Measurements from ENCODE around the gene XPNPEP2.

XPNPEP2 gene, protein sequence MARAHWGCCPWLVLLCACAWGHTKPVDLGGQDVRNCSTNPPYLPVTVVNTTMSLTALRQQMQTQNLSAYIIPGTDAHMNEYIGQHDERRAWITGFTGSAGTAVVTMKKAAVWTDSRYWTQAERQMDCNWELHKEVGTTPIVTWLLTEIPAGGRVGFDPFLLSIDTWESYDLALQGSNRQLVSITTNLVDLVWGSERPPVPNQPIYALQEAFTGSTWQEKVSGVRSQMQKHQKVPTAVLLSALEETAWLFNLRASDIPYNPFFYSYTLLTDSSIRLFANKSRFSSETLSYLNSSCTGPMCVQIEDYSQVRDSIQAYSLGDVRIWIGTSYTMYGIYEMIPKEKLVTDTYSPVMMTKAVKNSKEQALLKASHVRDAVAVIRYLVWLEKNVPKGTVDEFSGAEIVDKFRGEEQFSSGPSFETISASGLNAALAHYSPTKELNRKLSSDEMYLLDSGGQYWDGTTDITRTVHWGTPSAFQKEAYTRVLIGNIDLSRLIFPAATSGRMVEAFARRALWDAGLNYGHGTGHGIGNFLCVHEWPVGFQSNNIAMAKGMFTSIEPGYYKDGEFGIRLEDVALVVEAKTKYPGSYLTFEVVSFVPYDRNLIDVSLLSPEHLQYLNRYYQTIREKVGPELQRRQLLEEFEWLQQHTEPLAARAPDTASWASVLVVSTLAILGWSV

DNA sequence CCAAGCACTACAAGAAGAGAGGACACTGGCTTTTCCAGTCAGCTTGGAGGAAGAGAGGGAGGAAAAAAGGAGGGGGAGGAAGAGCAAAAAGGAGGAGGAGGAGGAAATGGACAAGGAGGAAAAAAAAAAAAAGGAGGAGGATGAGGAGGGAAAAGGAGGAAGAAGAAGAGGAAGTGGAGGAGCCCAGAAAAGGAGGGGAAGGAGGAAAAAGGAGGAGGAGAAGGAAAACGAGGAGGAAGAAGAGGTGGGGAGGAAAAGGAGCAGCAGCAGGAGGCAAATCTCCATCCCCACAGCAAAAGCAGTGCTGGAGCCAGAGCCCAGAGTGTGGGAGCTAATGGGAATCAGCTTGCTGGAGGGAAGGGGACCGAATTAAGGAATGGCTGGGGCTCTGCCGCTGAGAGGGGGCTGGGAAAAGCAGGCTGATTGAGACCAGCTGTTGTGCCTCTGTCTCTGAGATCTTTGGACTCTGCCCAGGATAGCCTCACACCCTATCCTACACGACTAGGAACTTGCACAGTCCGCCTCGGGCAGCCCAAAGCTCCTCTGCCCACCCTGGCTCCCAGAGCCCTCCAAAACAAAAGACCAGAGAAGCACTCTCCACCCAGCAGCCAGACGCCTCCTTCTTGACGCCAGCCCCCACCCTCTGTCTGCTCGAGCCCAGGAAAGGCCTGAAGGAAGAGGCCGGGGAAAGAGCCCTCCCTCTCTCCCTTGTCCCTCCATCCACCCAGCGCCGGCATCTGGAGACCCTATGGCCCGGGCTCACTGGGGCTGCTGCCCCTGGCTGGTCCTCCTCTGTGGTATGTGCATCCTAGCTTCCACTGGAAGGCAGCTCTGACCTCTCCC, at the start of gene XPNPEP2:
Gene XPNPEP2, plus strand, starts transcription at position 514 of the 843 bp plus-strand sequence. Its CDS starts 235 bp downstream, at position 749.
- DNase-seq = no peak

- no peak for DNase-seq
Measured at GRCh38 chrX:129689796-129690195, 49.0 kb upstream of the XPNPEP2 start.

GRCh38 chrX:129690435-129690834, 48.3 kb upstream of the XPNPEP2 start:
- DNase-seq = no peak

- no peak for DNase-seq
Measured at GRCh38 chrX:129693354-129693753, 45.4 kb upstream of the XPNPEP2 start.

GRCh38 chrX:129694805-129695204, 44.0 kb upstream of the XPNPEP2 start:
- no peak for DNase-seq

- DNase-seq = no peak
Measured at GRCh38 chrX:129695535-129695934, 43.2 kb upstream of the XPNPEP2 start.

DNA sequence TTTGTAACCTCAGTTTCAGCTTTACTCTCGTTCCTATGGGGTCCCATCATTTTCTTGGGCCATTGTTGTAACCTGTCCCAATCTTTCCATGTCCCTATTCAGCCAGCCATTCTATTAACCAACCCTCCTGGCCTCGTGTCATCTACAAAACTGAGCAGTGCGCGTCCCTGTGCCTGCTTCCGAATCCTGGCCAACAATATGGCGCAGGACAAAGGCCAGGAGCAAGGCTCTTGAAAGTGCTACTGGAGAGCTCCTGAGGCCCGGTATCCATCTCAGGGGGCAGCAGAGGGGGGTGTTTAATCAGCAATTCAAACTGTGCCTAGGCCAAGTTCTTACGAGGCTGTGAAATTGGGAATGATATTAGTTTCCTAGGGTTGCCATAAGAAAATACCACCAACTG, 42.8 kb upstream of the XPNPEP2 start:
- no peak for DNase-seq

- no peak for DNase-seq
Measured at GRCh38 chrX:129696463-129697155, 42.2 kb upstream of the XPNPEP2 start.

- DNase-seq = no peak
Measured at GRCh38 chrX:129697204-129697829, 41.5 kb upstream of the XPNPEP2 start.

DNA sequence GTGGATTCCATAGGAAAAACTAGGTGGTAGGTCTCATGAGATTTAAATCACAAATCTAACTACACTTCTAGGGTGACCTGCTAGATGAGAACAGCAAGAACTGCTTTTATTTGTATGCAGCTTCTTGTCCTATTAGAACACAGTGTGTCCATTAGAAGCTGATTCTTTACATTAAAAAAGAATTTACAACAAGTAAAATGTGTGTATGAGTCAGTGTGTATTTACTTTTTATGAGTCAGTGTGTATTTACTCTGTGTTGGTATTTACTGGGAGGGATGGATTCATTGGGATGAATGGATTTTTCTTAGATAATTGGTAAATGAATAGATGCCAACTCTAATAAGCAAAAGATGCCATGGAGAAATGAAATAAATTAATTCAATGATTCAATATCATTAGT, 40.6 kb upstream of the XPNPEP2 start:
- no peak for DNase-seq

- DNase-seq = no peak
Measured at GRCh38 chrX:129700536-129700935, 38.2 kb upstream of the XPNPEP2 start.

DNA sequence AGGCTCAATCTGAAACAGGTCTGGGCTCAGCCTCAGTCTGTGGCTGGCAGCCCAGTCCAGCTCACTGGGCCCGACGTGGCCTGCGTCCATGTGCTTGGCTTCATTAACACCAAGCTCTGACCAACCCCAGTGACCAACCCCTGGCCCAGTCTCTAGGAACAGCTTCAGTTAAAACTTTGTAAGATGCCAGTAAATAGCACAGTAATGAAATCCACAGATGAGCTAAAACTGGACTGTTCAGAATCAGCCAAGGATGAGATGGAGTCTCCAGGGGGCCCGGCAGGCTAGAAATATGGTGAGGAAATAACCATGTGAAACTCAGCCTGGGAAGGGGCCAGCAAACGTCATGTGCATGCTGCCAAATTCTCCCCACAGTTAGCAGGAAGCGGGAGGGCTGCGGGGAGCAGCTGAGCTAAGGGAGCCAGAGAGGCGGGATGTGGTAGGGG, 37.1 kb upstream of the XPNPEP2 start:
- no peak for DNase-seq

DNA sequence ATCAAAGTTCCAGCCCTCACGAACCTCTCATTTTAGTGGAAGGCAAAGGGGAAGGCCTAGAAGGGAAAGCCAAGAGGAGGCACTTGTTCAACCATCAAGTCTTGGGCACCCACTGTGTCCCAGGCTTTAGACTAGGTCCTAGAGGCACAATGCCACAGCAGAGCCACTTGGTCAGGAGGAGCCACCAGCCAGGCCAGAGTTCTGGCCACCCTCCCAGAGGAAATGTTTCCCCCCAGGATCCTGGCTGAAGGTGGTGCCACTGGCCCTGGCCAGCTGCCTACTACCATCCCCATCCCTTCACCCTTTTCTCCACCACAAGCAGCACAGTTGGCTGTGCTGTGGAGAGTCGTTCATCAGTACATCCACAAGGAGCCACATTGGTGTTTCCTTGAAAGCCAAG, 34.3 kb upstream of the XPNPEP2 start:
- DNase-seq = no peak

- no peak for DNase-seq
Measured at GRCh38 chrX:129705377-129705925, 33.3 kb upstream of the XPNPEP2 start.

DNA sequence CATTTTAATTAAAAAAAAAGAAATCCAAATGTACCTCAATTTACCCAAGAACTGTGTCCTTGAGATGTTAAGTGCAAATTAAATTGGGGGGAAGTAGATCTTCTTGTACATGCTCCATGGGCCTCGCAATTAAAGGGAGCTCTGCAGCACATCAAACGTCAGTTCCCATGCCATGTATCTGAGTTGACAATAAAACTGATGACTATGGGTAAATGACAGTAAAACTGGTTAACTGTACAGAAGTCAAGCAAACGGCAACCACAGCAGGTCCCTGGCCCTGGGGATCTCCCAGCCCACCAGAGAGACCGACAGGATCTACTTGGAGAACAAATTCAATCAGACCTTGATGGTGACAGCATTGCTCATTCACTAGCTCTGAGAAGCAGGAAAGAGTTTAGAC, 32.8 kb upstream of the XPNPEP2 start:
- no peak for DNase-seq

DNA sequence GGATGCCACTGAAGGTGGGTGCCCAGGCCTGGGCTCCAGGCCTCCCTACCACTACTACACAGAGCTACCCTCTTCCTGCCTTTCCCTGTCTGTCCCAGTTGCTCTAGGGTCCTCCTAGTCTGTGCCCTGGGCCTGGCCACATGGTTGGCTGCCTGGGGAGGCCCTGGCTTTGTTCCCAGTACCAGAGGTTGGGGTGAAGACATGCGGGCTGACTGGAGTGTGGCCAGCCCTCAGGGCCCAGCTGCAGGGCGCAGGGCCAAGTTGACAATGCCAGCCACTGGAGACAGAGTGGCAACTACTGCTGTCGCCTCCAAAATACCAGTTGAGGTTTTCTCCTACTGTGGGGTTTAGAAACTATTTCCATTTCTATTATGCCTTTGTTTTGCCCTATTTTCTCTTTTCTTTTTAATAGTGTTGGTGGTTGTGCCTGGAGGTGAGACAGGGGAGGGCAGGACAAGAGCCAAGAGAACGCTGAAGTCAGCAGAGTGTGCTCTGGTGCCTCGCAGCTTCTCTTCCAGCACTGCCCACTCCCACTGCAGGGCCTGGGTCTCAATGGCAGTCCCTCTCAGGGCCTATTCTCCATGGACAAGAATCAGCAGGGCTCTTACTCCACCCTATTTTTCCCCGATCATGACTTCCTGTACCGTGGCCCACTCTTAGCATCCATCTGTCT, 32.2 kb upstream of the XPNPEP2 start:
- peak; percentile 15 for DNase-seq

- no peak for DNase-seq
Measured at GRCh38 chrX:129714581-129714980, 24.2 kb upstream of the XPNPEP2 start.

DNA sequence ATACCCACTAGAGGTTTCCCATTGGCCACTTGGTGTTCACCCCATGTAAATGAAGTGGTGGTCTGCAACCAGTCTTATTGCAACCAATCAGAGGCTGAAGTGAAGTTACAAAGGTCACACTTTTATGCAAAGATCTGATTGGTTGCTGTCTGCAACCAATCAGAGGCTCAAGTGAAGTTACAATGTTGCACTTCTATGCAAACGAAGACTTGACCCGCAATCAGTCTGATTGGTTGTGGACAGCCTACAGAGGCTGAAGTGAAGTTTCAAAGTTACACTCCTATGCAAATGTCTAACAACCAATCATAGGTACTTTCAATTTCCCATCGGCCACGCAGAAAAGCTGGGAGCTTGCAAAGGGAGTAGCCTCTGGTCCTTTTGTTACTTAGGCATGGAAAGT, 22.3 kb upstream of the XPNPEP2 start:
- no peak for DNase-seq

- DNase-seq = no peak
Measured at GRCh38 chrX:129717892-129718291, 20.9 kb upstream of the XPNPEP2 start.

DNA sequence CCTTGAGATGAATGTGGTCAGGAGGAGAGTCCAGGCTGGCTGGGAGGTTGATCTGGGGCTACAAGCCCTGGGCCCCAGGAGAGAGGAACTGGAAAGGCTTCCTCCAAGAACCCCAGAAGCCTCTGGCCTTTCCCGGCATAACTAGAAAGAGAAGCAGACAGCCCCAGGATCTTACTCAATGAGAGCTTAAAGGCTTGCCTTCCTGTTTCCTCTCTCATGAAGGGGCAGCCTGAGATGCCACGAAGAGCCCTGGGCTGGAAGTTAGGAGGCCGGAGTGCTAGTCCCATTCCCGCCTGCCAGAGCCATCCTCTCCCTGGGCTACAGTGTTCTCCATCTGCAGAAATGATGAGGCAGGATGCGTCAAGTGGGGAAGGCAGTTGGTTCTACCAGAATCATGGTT, 20.1 kb upstream of the XPNPEP2 start:
- no peak for DNase-seq

- no peak for DNase-seq
Measured at GRCh38 chrX:129719268-129719667, 19.5 kb upstream of the XPNPEP2 start.

Measured in NCI-H345 (cell line).